Measurements from ENCODE around the gene C1QTNF12.

The C1QTNF12 gene

GRCh38 chr1:1259951-1260600, 13.6 kb upstream of the C1QTNF12 start:
- no peak overlapping the region for H3K9ac ChIP-seq (ENCODE audit: low read length)
- no peaks in the 10 kb centered on the region for H3K27me3 ChIP-seq (ENCODE audit: low read length)
- no peaks in the 10 kb centered on the region for H3F3A ChIP-seq (ENCODE audit: insufficient read depth)
- H3K4me2 ChIP-seq (ENCODE audit: low read depth, low read length, poor library complexity, severe bottlenecking) = no peak overlapping the region
- no peak overlapping the region for H3K4me3 ChIP-seq (ENCODE audit: insufficient read depth, low read length, poor library complexity, severe bottlenecking)
- H4K20me1 ChIP-seq (ENCODE audit: low read depth, low read length) = no peaks in the 10 kb centered on the region
- no peak for TF ChIP-seq EZH2phosphoT487 (conservative IDR thresholded peaks at IDR 0.05; ENCODE audit: low read length)
- no peak for TF ChIP-seq CTCF (IDR thresholded peaks at IDR 0.05; ENCODE audit: insufficient read depth, low read length, poor library complexity, severe bottlenecking)
- H2AFZ ChIP-seq (ENCODE audit: low read depth, low read length, severe bottlenecking) = no peak overlapping the region
- no peak overlapping the region for H3K27ac ChIP-seq (ENCODE audit: low read depth, low read length)
- no peaks in the 10 kb centered on the region for H3K9me3 ChIP-seq (ENCODE audit: insufficient read depth, low read length)
- no peaks in the 10 kb centered on the region for H3K9me2 ChIP-seq (replicated peaks; ENCODE audit: insufficient read depth, low read length)
- no peaks in the 10 kb centered on the region; the same call in none of the 2 replicates for H3K79me2 ChIP-seq (ENCODE audit: insufficient read depth, low read length)
- H3K36me3 ChIP-seq (ENCODE audit: low read length) = no peaks in the 10 kb centered on the region

GRCh38 chr1:1259540-1259939, 13.0 kb upstream of the C1QTNF12 start:
- H3K9me3 ChIP-seq (ENCODE audit: insufficient read depth, low read length) = no peaks in the 10 kb centered on the region
- no peak overlapping the region for H2AFZ ChIP-seq (ENCODE audit: low read depth, low read length, severe bottlenecking)
- H3F3A ChIP-seq (ENCODE audit: insufficient read depth) = no peaks in the 10 kb centered on the region
- H3K27me3 ChIP-seq (ENCODE audit: low read length) = no peaks in the 10 kb centered on the region
- H3K27ac ChIP-seq (ENCODE audit: low read depth, low read length) = no peak overlapping the region
- H3K4me3 ChIP-seq (ENCODE audit: insufficient read depth, low read length, poor library complexity, severe bottlenecking) = no peak overlapping the region
- H3K79me2 ChIP-seq (ENCODE audit: insufficient read depth, low read length) = no peaks in the 10 kb centered on the region; the same call in none of the 2 replicates
- no peaks in the 10 kb centered on the region for H3K9me2 ChIP-seq (replicated peaks; ENCODE audit: insufficient read depth, low read length)
- TF ChIP-seq EZH2phosphoT487 (conservative IDR thresholded peaks at IDR 0.05; ENCODE audit: low read length) (no peak), CTCF (IDR thresholded peaks at IDR 0.05; ENCODE audit: insufficient read depth, low read length, poor library complexity, severe bottlenecking) (no peak)
- H4K20me1 ChIP-seq (ENCODE audit: low read depth, low read length) = no peaks in the 10 kb centered on the region
- no peaks in the 10 kb centered on the region for H3K36me3 ChIP-seq (ENCODE audit: low read length)
- H3K9ac ChIP-seq (ENCODE audit: low read length) = no peak overlapping the region
- no peak overlapping the region for H3K4me2 ChIP-seq (ENCODE audit: low read depth, low read length, poor library complexity, severe bottlenecking)

- TF ChIP-seq EZH2phosphoT487 (conservative IDR thresholded peaks at IDR 0.05; ENCODE audit: low read length) (no peak), CTCF (IDR thresholded peaks at IDR 0.05; ENCODE audit: insufficient read depth, low read length, poor library complexity, severe bottlenecking) (no peak)
- Histone ChIP-seq H3F3A (ENCODE audit: insufficient read depth) (no peaks in the 10 kb centered on the region), H3K9ac (ENCODE audit: low read length) (no peak overlapping the region), H3K9me2 (replicated peaks; ENCODE audit: insufficient read depth, low read length) (no peaks in the 10 kb centered on the region), H3K9me3 (ENCODE audit: insufficient read depth, low read length) (no peaks in the 10 kb centered on the region), H2AFZ (ENCODE audit: low read depth, low read length, severe bottlenecking) (no peak overlapping the region), H3K4me2 (ENCODE audit: low read depth, low read length, poor library complexity, severe bottlenecking) (no peak overlapping the region), H3K27me3 (ENCODE audit: low read length) (no peaks in the 10 kb centered on the region), H3K27ac (ENCODE audit: low read depth, low read length) (no peak overlapping the region), H3K79me2 (ENCODE audit: insufficient read depth, low read length) (no peaks in the 10 kb centered on the region; the same call in none of the 2 replicates), H3K36me3 (ENCODE audit: low read length) (no peaks in the 10 kb centered on the region), H3K4me3 (ENCODE audit: insufficient read depth, low read length, poor library complexity, severe bottlenecking) (no peak overlapping the region), H4K20me1 (ENCODE audit: low read depth, low read length) (no peaks in the 10 kb centered on the region)
Observed at GRCh38 chr1:1259119-1259488, 12.6 kb upstream of the C1QTNF12 start.
